Measurements from ENCODE around the gene DNAAF5.
"Not testable (repeated sequence)": the region's sequence is repeated elsewhere in the genome, so short reads cannot be mapped to it uniquely, and the experiment has no call there.

DNAAF5 gene

GRCh38 chr7:802500-803242 is 76.2 kb downstream of the DNAAF5 start:
- DNase-seq, result no peak

- DNase-seq, result no peak
Measured at GRCh38 chr7:803243-803635, 76.7 kb downstream of the DNAAF5 start.

GRCh38 chr7:803796-804195 is 77.3 kb downstream of the DNAAF5 start:
- not testable (repeated sequence) for DNase-seq

GRCh38 chr7:805261-805660 is 78.8 kb downstream of the DNAAF5 start:
- no peak for DNase-seq

- peak in 8 of 58 donors; percentile 21 to 76 (median 34) for DNase-seq
Measured at GRCh38 chr7:815284-816216, 89.1 kb downstream of the DNAAF5 start.

- peak; percentile 52 to 99 (median 95) for DNase-seq
Measured at GRCh38 chr7:816300-816750, 89.8 kb downstream of the DNAAF5 start.

GRCh38 chr7:816751-817671 is 90.5 kb downstream of the DNAAF5 start:
- DNase-seq, result no peak

GRCh38 chr7:818031-818699 is 91.7 kb downstream of the DNAAF5 start:
- DNase-seq, result no peak

- DNase-seq, result no peak
Measured at GRCh38 chr7:820341-820740, 93.8 kb downstream of the DNAAF5 start.

- DNase-seq, result no peak
Measured at GRCh38 chr7:821688-822087, 95.2 kb downstream of the DNAAF5 start.

- DNase-seq, result no peak
Measured at GRCh38 chr7:822692-823276, 96.3 kb downstream of the DNAAF5 start.

GRCh38 chr7:823649-824048 is 97.2 kb downstream of the DNAAF5 start:
- DNase-seq, result no peak

- no peak for DNase-seq
Measured at GRCh38 chr7:824081-824480, 97.6 kb downstream of the DNAAF5 start.

GRCh38 chr7:824664-825063 is 98.2 kb downstream of the DNAAF5 start:
- DNase-seq, result no peak

- DNase-seq, result no peak
Measured at GRCh38 chr7:825386-825785, 98.9 kb downstream of the DNAAF5 start.

- no peak for DNase-seq
Measured at GRCh38 chr7:826230-826917, 99.9 kb downstream of the DNAAF5 start.

- DNase-seq, result no peak
Measured at GRCh38 chr7:828793-829561, 102.5 kb downstream of the DNAAF5 start.

GRCh38 chr7:830069-830468 is 103.6 kb downstream of the DNAAF5 start:
- DNase-seq, result no peak

All from anterior cingulate cortex (tissue), 58 donors.